H9 (cell line): ENCODE data around the gene GLCE. TPM values are rescaled to one million over a fixed set of nuclear protein-coding genes. Genes with fewer than 3 reads are reported as not detected.

Experiments
- DNase-seq: peaks from one replicate; pipeline ENCODE4 v3.0.0-alpha.2; 2017
- H2AFZ ChIP-seq: one replicate; pipeline ENCODE4 v1.6.1; 2013; ENCODE audit warnings: mild to moderate bottlenecking, low read length, control low read depth, moderate library complexity
- H2AK5ac ChIP-seq: 2 replicates; pipeline ENCODE4 v1.6.1; 2013; ENCODE audit warnings: low read length, control low read depth, mixed read lengths; ENCODE audit not compliant: insufficient read length
- H2BK120ac ChIP-seq: one replicate; pipeline ENCODE4 v1.6.1; 2013; ENCODE audit warnings: low read depth, mild to moderate bottlenecking, low read length, control low read depth, inconsistent platforms; ENCODE audit not compliant: poor library complexity, severe bottlenecking
- H2BK12ac ChIP-seq: 2 replicates; pipeline ENCODE4 v1.6.1; 2013; ENCODE audit warnings: low read length, control low read depth, mixed read lengths, low read depth; ENCODE audit not compliant: insufficient read length
- H2BK15ac ChIP-seq: 2 replicates; pipeline ENCODE4 v1.6.1; 2013; ENCODE audit warnings: low read depth, low read length, control low read depth
- H2BK20ac ChIP-seq: one replicate; pipeline ENCODE4 v1.6.1; 2013; ENCODE audit warnings: low read depth, mild to moderate bottlenecking, low read length, control low read depth, inconsistent platforms; ENCODE audit not compliant: poor library complexity, severe bottlenecking
- H2BK5ac ChIP-seq: 2 replicates; pipeline ENCODE4 v1.6.1; 2013; ENCODE audit warnings: low read length, control low read depth, mixed read lengths; ENCODE audit not compliant: insufficient read length
- H3K14ac ChIP-seq: 2 replicates; pipeline ENCODE4 v1.6.1; 2013; ENCODE audit warnings: low read length, control low read depth; ENCODE audit not compliant: insufficient read depth
- H3K18ac ChIP-seq: 2 replicates; pipeline ENCODE4 v1.6.1; 2013; ENCODE audit warnings: low read depth, mild to moderate bottlenecking, mixed read lengths, low read length, control low read depth; ENCODE audit not compliant: insufficient read length
- H3K23ac ChIP-seq: 2 replicates; pipeline ENCODE4 v1.6.1; 2013; ENCODE audit warnings: low read length, control low read depth, mixed read lengths, low read depth; ENCODE audit not compliant: insufficient read length
- H3K23me2 ChIP-seq: 2 replicates; pipeline ENCODE4 v1.6.1; 2013; ENCODE audit warnings: low read depth, mild to moderate bottlenecking, mixed read lengths, low read length, control low read depth; ENCODE audit not compliant: insufficient read length, poor library complexity, severe bottlenecking
- H3K27ac ChIP-seq: 2 replicates; pipeline ENCODE4 v1.5.1; 2013; ENCODE audit warnings: low read length, control low read depth, mixed read lengths, low read depth; ENCODE audit not compliant: insufficient read length
- H3K27me3 ChIP-seq: 2 replicates; pipeline ENCODE4 v1.6.1; 2013; ENCODE audit warnings: low read length, control low read depth, inconsistent platforms; ENCODE audit not compliant: insufficient read depth
- H3K4ac ChIP-seq: 2 replicates; pipeline ENCODE4 v1.6.1; 2013; ENCODE audit warnings: low read depth, mild to moderate bottlenecking, control low read depth, inconsistent platforms, low read length, moderate library complexity
- H3K4me1 ChIP-seq: 2 replicates; pipeline ENCODE4 v1.6.1; 2013; ENCODE audit warnings: low read length, control low read depth, inconsistent platforms; ENCODE audit not compliant: insufficient read depth
- H3K4me2 ChIP-seq: 2 replicates; pipeline ENCODE4 v1.6.1; 2013; ENCODE audit warnings: low read length, control low read depth, mixed read lengths; ENCODE audit not compliant: insufficient read length, insufficient read depth
- H3K56ac ChIP-seq: 2 replicates; pipeline ENCODE4 v1.6.1; 2013; ENCODE audit warnings: low read depth, mild to moderate bottlenecking, mixed read lengths, low read length, control low read depth; ENCODE audit not compliant: insufficient read length
- H3K79me1 ChIP-seq: 2 replicates; pipeline ENCODE4 v1.6.1; 2013; ENCODE audit warnings: low read depth, mild to moderate bottlenecking, moderate library complexity, low read length, control low read depth, inconsistent platforms; ENCODE audit not compliant: insufficient read depth, poor library complexity, severe bottlenecking
- H3K79me2 ChIP-seq: 2 replicates; pipeline ENCODE4 v1.6.1; 2013; ENCODE audit warnings: low read length, control low read depth, inconsistent platforms; ENCODE audit not compliant: insufficient read depth
- H3K9ac ChIP-seq: 2 replicates; pipeline ENCODE4 v1.6.1; 2013; ENCODE audit warnings: low read length, control low read depth, mixed read lengths; ENCODE audit not compliant: insufficient read length; ENCODE audit errors: extremely low read depth
- H3K9me3 ChIP-seq: one replicate; pipeline ENCODE4 v1.6.1; 2013; ENCODE audit warnings: low read depth, low read length, inconsistent platforms; ENCODE audit not compliant: control insufficient read depth
- H3T11ph ChIP-seq: one replicate; pipeline ENCODE4 v1.6.1; 2013; ENCODE audit warnings: mild to moderate bottlenecking, low read length, control low read depth, inconsistent platforms
- H4K20me1 ChIP-seq: one replicate; pipeline ENCODE4 v1.6.1; 2013; ENCODE audit not compliant: control insufficient read depth, insufficient read length, insufficient read depth
- H4K5ac ChIP-seq: 2 replicates; pipeline ENCODE4 v1.6.1; 2013; ENCODE audit warnings: low read depth, mild to moderate bottlenecking, mixed read lengths, low read length, control low read depth; ENCODE audit not compliant: insufficient read length
- H4K8ac ChIP-seq: replicated peaks from 2 replicates; pipeline ENCODE4 v1.6.1; 2013; ENCODE audit warnings: low read length, control low read depth, mixed read lengths, low read depth; ENCODE audit not compliant: insufficient read length
- H4K91ac ChIP-seq: 2 replicates; pipeline ENCODE4 v1.6.1; 2013; ENCODE audit warnings: low read depth, mild to moderate bottlenecking, moderate library complexity, mixed read lengths, low read length, control low read depth; ENCODE audit not compliant: insufficient read length
- H3K27ac Mint-ChIP-seq, 3 experiments: 2 replicates in 2 of 3; 3 replicates in 1 of 3; pipeline ENCODE4 v1.8.0; 2020 to 2021; ENCODE audit warnings: mixed read lengths in 3 of 3, mild to moderate bottlenecking in 1 of 3, moderate library complexity in 1 of 3
- H3K27me3 Mint-ChIP-seq: 2 replicates; pipeline ENCODE4 v1.8.0; 2021; ENCODE audit warnings: low read depth, mild to moderate bottlenecking, moderate library complexity, mixed read lengths
- H3K36me3 Mint-ChIP-seq, 3 experiments: 2 replicates in 2 of 3; 3 replicates in 1 of 3; pipeline ENCODE4 v1.8.0; 2020 to 2021; ENCODE audit warnings: low read depth in 3 of 3, mixed read lengths in 3 of 3; ENCODE audit not compliant: insufficient read depth in 1 of 3
- H3K4me1 Mint-ChIP-seq, 2 experiments: 2 replicates each; pipeline ENCODE4 v1.8.0; 2020; ENCODE audit warnings: mixed read lengths in 2 of 2
- H3K4me3 Mint-ChIP-seq, 2 experiments: 2 replicates in 1 of 2; 3 replicates in 1 of 2; pipeline ENCODE4 v1.8.0; 2020 to 2021; ENCODE audit warnings: mild to moderate bottlenecking in 2 of 2, mixed read lengths in 2 of 2, moderate library complexity in 1 of 2
- H3K9me3 Mint-ChIP-seq, 2 experiments: 2 replicates in 1 of 2; 3 replicates in 1 of 2; pipeline ENCODE4 v1.8.0; 2020; ENCODE audit warnings: mild to moderate bottlenecking in 2 of 2, mixed read lengths in 2 of 2, moderate library complexity in 1 of 2
- CTCF ChIP-seq: fragments of 200-600 bp; sonication (generic); conservative IDR thresholded peaks from 3 replicates; pipeline ENCODE4 v1.8.0; 2021; ENCODE audit warnings: antibody characterized with exemption, mild to moderate bottlenecking
- WGBS: extraction: QIAGEN DNeasy Blood & Tissue Kit; methylation state at CpG from one replicate; pipeline ENCODE4 v1.1.7; 2013; ENCODE audit warnings: missing lambda C conversion rate, low lambda C conversion rate, mixed read lengths; ENCODE audit not compliant: insufficient read length; ENCODE audit errors: extremely low coverage; 5-methylcytosine and 5-hydroxymethylcytosine counted together
- total RNA-seq: library from RNA; stranded (reverse); gene quantifications from 2 replicates; pipeline ENCODE4 v1.2.1, GENCODE V29; 2021

Gene GLCE
- total RNA-seq, 1 experiment from 2014 or later, result 12.2 TPM

DNA sequence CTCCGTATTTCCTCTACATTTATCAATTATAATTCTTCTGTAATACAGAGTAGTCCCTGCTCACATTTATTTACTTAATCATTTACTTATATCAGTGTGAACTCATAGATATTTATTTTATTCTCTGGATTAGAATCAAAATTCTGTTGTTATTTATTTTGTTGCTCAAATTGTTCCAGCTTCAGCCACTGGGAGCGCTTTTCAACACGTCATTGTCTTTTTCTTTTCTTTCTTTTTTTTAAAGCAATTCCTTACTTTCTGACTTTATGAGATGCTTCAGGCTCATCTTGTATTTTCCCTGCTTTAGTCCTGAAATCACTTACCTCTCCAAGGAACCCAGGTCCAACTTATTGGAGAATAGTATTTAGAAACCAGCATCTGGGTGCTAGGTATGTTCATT lies 53.4 kb downstream of the GLCE start:
- Mint-ChIP-seq H3K36me3 (no peaks in the 10 kb centered on the region; a peak in 2 of 7 replicates), H3K4me3 (no peak overlapping the region), H3K9me3 (no peaks in the 10 kb centered on the region; a peak in 1 of 5 replicates), H3K27me3 (no peaks in the 10 kb centered on the region), H3K4me1 (no peaks in the 10 kb centered on the region), H3K27ac (peak overlapping the region in 1 of 3 experiments; percentile 78; a peak in 1 of 7 replicates)
- WGBS, result no CpG with 5 or more reads among the region's 3 CpGs
- H2BK120ac ChIP-seq, result no peak overlapping the region
- H3K23me2 ChIP-seq, result no peaks in the 10 kb centered on the region
- H4K8ac ChIP-seq, result no peak overlapping the region
- H3K18ac ChIP-seq, result no peak overlapping the region
- H3K9ac ChIP-seq, result no peak overlapping the region
- H3K4ac ChIP-seq, result no peak overlapping the region
- no peak for DNase-seq
- no peaks in the 10 kb centered on the region for H3K79me1 ChIP-seq
- no peaks in the 10 kb centered on the region for H3K79me2 ChIP-seq
- no peak overlapping the region for H2AFZ ChIP-seq
- H4K91ac ChIP-seq, result no peak overlapping the region
- no peaks in the 10 kb centered on the region for H3K9me3 ChIP-seq
- H4K5ac ChIP-seq, result no peak overlapping the region
- H3T11ph ChIP-seq, result no peak overlapping the region
- no peak overlapping the region for H2BK15ac ChIP-seq
- H2BK5ac ChIP-seq, result no peak overlapping the region
- no peak overlapping the region for H3K4me2 ChIP-seq
- H3K4me1 ChIP-seq, result no peaks in the 10 kb centered on the region
- H2BK12ac ChIP-seq, result no peak overlapping the region
- no peak overlapping the region for H3K56ac ChIP-seq
- H3K27ac ChIP-seq, result no peak overlapping the region
- H4K20me1 ChIP-seq, result no peaks in the 10 kb centered on the region
- no peak overlapping the region for H2BK20ac ChIP-seq
- no peak overlapping the region for H3K23ac ChIP-seq
- H3K27me3 ChIP-seq, result no peaks in the 10 kb centered on the region
- no peak overlapping the region for H2AK5ac ChIP-seq
- H3K14ac ChIP-seq, result no peak overlapping the region
- TF ChIP-seq CTCF, result peak; percentile 51
